D721Med (cell line): ENCODE results near the gene PROM1.

ENCODE experiments used
- DNase-seq: peaks from one replicate; pipeline ENCODE4 v3.0.0; 2011; ENCODE audit warnings: low spot score; ENCODE audit not compliant: insufficient read length
- FAIRE-seq: peaks from 2 replicates; lab custom pipeline; 2011; peaks lifted over from hg19 to GRCh38; lab: Jason Lieb, UNC
- CTCF ChIP-seq: IDR thresholded peaks from 2 replicates; pipeline ENCODE4 v1.5.1; 2012; ENCODE audit warnings: mild to moderate bottlenecking, control low read depth; ENCODE audit not compliant: insufficient read depth; ENCODE audit errors: missing control alignments

Gene PROM1

DNA sequence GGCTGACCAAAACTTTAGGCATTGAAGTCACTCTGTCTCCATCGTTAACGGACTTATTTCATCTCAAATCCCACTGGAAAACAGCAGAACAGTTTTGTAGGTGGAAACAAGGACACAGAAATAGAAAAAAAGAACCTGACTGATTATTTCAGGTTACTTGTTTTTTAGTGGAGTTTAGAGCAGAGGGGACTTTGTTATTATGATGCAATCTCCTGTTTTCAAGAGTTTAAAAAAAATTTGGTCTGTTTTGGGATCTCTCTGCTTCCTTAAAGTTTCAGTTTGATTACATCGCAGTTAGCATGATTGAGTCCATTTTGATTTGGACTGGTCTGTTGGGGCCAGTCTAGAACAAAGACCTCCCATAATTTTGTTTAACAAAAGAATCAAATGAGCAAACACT lies 13.6 kb downstream of the PROM1 start:
- FAIRE-seq: no peak
- DNase-seq: no peak
- TF ChIP-seq CTCF: no peak

DNA sequence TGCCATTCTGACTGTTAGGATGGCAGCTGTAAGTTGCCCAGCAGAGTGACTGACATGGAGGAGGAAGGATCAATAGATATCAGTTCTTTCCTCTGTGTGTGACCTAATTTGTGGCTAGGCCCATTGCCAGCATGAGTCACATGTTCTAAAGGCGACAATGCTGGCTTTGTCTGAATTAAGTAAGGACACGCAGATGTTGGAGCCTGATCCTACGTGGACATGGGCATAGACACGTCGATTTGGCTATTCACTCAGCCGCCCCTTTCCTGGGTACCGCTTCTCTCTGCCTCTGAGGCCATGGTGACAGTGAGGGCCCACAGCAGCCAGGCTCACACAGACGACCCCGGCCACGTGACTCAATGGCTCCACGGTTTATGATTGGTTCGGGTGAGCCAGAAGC lies 16.3 kb downstream of the PROM1 start:
- DNase-seq (no peak), FAIRE-seq (no peak)
- TF ChIP-seq CTCF: no peak

DNA sequence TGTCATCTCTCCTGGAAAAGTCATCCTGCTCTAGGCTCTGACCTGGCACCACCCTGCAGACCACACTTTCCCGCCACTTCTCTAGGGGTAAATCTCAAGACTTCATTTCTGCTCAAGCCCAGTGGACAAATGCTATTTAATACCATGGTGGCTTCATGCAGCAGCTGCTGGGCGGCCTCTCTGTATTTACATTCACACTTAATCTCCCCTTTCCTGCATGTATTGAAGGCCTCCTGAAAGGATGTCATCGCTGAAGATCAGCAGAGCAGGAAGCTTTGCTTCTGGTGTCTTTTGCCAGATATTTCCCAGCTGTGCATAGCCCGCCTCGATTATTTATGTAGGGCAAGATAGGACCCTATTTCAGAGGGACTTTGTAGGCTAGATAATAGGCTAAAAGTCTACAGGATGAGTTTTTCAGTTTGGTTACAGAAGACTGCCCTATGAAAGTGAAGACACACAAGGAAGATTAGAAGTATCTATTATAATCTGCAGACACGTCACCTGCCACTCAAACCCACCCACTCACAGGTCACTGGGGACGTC lies 17.2 kb downstream of the PROM1 start:
- no peak for FAIRE-seq
- no peak for TF ChIP-seq CTCF
- DNase-seq: no peak

GRCh38 chr4:16065066-16065465 lies 18.8 kb downstream of the PROM1 start:
- no peak for FAIRE-seq
- no peak for TF ChIP-seq CTCF
- DNase-seq: no peak

- no peak for FAIRE-seq
- TF ChIP-seq CTCF: no peak
- no peak for DNase-seq
These were observed 21.2 kb downstream of the PROM1 start for GRCh38 chr4:16062601-16063000.

DNA sequence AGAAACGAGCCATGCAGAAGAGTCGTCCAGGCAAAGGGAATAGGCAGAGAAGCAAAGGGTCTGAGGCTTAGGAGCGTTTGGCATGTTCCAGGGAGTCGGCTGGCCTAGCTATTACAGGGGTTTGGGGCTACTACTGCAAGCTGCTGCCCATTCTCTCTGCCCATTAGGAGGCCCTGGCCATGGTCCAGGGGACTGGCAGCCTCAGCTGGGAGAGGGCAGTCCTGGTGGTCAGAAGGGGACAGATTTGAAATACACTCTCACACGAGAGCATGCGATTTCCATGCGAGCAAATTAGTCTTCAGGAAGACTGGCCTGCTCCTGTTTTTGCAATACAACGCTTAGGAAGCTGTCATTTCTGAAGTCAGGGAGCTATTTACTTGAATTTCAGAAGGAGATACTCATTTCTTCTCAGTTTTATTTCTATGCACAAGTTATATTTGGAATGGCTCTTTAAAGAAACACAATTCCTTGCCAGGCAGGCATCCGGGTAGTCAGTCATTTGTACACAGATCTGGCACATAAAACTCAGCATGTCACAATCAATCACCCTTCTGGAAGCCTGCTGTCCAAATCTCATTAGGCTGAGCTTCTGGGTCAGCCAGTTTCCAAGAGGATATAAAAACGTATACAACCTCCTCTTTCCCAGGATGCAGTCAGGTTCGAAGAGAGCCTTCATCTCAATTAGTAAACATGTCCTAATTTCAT lies 27.0 kb downstream of the PROM1 start:
- DNase-seq (no peak), FAIRE-seq (peak; percentile 93)
- TF ChIP-seq CTCF: no peak

GRCh38 chr4:16055873-16056272 lies 27.9 kb downstream of the PROM1 start:
- TF ChIP-seq CTCF: no peak
- FAIRE-seq: no peak

More at GRCh38 chr4:16055873-16056272, 27.9 kb downstream of the PROM1 start:
- no peak for DNase-seq
